ENCODE measurements around the gene RAB7A. TPM values are rescaled to one million over a fixed set of nuclear protein-coding genes. Genes with fewer than 3 reads are reported as not detected.

RAB7A gene
- total RNA-seq, 4 donors from 2014 or later: 89.2 to 128 (median 114) TPM

DNA sequence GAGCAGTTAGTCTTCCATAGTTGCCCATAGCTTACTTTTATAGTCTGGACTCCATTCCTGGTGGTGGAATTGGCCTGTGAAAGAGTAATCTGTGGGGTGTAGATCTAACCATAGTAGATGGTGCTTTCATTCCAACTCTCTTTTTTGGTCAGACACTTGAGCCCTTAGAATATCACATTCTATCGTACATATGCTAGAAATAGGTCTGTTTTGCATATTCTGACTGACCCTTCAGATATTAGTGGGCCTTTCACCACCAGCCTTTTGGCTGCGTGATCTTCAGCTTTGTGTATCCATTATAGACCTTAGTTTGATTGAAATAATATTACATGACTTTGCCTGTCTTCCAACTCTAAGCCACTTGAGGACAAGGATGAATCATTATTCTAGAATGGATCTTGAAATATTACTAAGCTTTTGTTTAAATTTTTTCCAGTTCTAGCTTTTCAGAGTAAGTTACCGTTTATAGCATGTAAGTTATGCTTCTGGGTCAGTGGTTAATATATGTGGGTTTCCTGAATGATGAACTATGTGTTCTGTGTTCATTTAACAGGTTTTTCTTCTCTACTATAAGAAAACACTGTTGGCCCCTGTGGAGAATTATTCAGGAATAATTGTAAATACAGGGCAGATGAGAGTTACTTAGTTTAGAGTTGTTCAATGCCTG lies 8.7 kb downstream of the RAB7A start:
- WGBS, 2 donors: 69 to 74% methylated on average over 3 of the region's 3 CpGs
- DNase-seq (ENCODE audit: low spot score in 2 of 2): no peak
- Histone ChIP-seq H3K4me1 (peaks cover 0 to 70% (median 25%) of the 10 kb centered on the region in 4 donors), H3K4me3 (no peak overlapping the region), H3K36me3 (peaks cover 0 to 20% (median 0%) of the 10 kb centered on the region in 3 donors), H3K27ac (no peak overlapping the region), H3K27me3 (no peaks in the 10 kb centered on the region), H3K9me3 (no peaks in the 10 kb centered on the region)
- TF ChIP-seq, protein P1, sequence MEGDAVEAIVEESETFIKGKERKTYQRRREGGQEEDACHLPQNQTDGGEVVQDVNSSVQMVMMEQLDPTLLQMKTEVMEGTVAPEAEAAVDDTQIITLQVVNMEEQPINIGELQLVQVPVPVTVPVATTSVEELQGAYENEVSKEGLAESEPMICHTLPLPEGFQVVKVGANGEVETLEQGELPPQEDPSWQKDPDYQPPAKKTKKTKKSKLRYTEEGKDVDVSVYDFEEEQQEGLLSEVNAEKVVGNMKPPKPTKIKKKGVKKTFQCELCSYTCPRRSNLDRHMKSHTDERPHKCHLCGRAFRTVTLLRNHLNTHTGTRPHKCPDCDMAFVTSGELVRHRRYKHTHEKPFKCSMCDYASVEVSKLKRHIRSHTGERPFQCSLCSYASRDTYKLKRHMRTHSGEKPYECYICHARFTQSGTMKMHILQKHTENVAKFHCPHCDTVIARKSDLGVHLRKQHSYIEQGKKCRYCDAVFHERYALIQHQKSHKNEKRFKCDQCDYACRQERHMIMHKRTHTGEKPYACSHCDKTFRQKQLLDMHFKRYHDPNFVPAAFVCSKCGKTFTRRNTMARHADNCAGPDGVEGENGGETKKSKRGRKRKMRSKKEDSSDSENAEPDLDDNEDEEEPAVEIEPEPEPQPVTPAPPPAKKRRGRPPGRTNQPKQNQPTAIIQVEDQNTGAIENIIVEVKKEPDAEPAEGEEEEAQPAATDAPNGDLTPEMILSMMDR (IDR thresholded peaks at IDR 0.05): no peak
- no peak for TF ChIP-seq POLR2A (IDR thresholded peaks at IDR 0.05)
- TF ChIP-seq EP300 (IDR thresholded peaks at IDR 0.05): no peak

DNA sequence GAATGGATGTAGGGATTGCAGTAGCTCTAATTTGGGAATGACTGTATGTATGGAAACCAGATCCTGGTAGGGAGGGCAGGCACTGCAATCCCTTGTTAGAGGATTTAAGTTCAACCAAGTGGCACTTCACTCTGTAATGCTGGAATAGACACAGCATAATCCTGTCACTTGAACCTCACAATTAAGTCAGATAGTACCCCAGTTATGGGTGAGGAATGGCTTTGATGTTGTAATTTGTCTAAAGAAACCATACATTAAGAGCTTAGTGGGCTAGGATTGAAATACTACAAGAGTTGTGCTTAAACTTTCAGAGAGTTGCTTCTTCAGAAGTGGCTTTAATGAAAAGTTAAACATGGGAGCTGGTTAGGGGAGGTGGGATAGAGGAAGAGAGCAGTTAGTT lies 9.3 kb downstream of the RAB7A start:
- Histone ChIP-seq H3K36me3 (peaks cover 0 to 26% (median 0%) of the 10 kb centered on the region in 3 donors), H3K27me3 (no peaks in the 10 kb centered on the region), H3K27ac (no peak overlapping the region), H3K9me3 (no peaks in the 10 kb centered on the region), H3K4me3 (no peak overlapping the region), H3K4me1 (peaks cover 0 to 68% (median 23%) of the 10 kb centered on the region in 4 donors)
- TF ChIP-seq, protein P1 (IDR thresholded peaks at IDR 0.05): no peak
- TF ChIP-seq EP300 (IDR thresholded peaks at IDR 0.05) (no peak), POLR2A (IDR thresholded peaks at IDR 0.05) (no peak)
- no peak for DNase-seq (ENCODE audit: low spot score in 2 of 2)

DNA sequence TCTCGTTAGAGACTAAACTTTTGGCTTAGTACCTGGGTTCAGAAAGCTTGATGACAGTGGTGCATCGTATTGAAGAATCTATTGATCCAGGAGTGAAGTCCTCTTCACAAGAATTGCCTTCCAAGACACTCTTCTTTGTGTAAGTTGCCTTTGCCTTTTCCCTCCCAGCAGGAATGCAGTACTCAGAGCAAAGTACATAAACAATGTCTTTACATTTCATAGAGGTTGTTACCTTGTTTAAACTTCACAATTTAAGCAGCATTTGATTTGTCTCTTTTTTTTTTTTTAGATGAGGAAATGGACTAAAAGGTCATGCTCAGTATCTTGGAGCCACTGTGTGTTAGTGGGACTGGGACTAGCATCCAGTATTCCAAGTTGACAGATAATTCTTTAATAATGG lies 9.9 kb downstream of the RAB7A start:
- H3K9me3 ChIP-seq: no peaks in the 10 kb centered on the region
- H3K4me3 ChIP-seq: no peak overlapping the region
- peaks cover 0 to 66% (median 19%) of the 10 kb centered on the region in 4 donors for H3K4me1 ChIP-seq
- no peak overlapping the region for H3K27ac ChIP-seq
- H3K27me3 ChIP-seq: no peaks in the 10 kb centered on the region
- no peak for DNase-seq (ENCODE audit: low spot score in 2 of 2)
- 68 to 83% methylated on average over 2 of the region's 2 CpGs for WGBS, 2 donors
- H3K36me3 ChIP-seq: peaks cover 0 to 26% (median 0%) of the 10 kb centered on the region in 3 donors
- no peak for TF ChIP-seq EP300 (IDR thresholded peaks at IDR 0.05)
- TF ChIP-seq, protein P1 (IDR thresholded peaks at IDR 0.05): no peak
- no peak for TF ChIP-seq POLR2A (IDR thresholded peaks at IDR 0.05)

DNA sequence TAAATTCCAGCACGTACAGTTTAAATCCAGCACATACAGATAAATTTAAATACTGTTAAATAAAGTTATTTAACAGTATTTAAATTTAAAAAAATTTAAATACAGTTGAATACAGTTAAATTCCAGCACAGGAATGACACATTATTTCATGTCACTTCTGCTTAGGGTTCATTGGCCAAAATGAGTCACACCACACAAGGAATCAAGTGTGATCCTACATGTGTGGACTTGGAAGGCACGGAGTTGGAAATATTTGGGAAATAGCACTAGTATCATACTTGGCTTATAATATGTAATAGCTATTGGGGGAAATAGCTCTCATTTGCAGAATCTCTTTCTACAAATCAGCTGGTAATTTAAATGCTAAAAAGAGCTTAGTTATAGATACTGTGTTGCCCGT lies 10.6 kb downstream of the RAB7A start:
- Histone ChIP-seq H3K4me1 (peaks cover 0 to 63% (median 17%) of the 10 kb centered on the region in 4 donors), H3K4me3 (no peak overlapping the region), H3K9me3 (no peaks in the 10 kb centered on the region), H3K36me3 (peaks cover 0 to 28% (median 0%) of the 10 kb centered on the region in 3 donors), H3K27me3 (no peaks in the 10 kb centered on the region), H3K27ac (no peak overlapping the region)
- TF ChIP-seq EP300 (IDR thresholded peaks at IDR 0.05): no peak
- TF ChIP-seq, protein P1 (IDR thresholded peaks at IDR 0.05): no peak
- no peak for TF ChIP-seq POLR2A (IDR thresholded peaks at IDR 0.05)
- DNase-seq (ENCODE audit: low spot score in 2 of 2): no peak
- WGBS, 2 donors: 61 to 65% methylated on average over 3 of the region's 3 CpGs

DNA sequence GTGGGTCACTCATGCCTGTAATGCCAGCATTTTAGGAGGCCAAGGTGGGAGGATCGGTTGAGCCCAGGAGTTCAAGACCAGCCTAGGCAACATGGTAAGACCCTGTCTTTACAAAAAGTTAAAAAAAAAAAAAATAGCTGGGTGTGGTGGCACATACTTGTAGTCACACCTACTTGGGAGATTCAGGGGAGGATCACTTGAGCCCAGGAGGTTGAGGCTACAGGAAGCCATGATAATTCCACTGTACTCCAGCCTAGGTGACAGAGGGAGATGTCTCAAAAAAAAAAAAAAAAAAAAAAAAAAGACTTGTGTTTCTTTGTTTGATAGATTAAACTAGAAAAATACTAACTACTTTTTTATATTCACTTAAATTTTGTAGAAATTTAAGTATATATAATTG lies 14.6 kb downstream of the RAB7A start:
- no peaks in the 10 kb centered on the region for H3K27me3 ChIP-seq
- H3K9me3 ChIP-seq: peaks cover 0 to 16% (median 0%) of the 10 kb centered on the region in 4 donors
- peaks cover 0 to 34% (median 2%) of the 10 kb centered on the region in 4 donors for H3K4me1 ChIP-seq
- TF ChIP-seq EP300 (IDR thresholded peaks at IDR 0.05) (no peak), POLR2A (IDR thresholded peaks at IDR 0.05) (no peak)
- TF ChIP-seq, protein P1 (IDR thresholded peaks at IDR 0.05): no peak
- no peak for DNase-seq (ENCODE audit: low spot score in 2 of 2)
- H3K4me3 ChIP-seq: no peak overlapping the region
- no peak overlapping the region for H3K27ac ChIP-seq
- H3K36me3 ChIP-seq: peaks cover 0 to 65% (median 0%) of the 10 kb centered on the region in 3 donors
- 86 to 88% methylated on average over 1 of the region's 1 CpG for WGBS, 2 donors
